Suprapubic skin (tissue), 4 donors: ENCODE measurements around the gene UPK3B.

Experiments used
- EP300 ChIP-seq: sonication (generic); formaldehyde crosslinking; IDR thresholded peaks from one replicate; pipeline ENCODE4 v1.6.1; 2017; ENCODE audit warnings: antibody characterized with exemption
- POLR2A ChIP-seq, 2 donors: fragments of 450-650 bp; IDR thresholded peaks; one replicate each; pipeline ENCODE4 v1.6.1; 2017; ENCODE audit warnings: antibody characterized with exemption in 2 of 2, mild to moderate bottlenecking in 2 of 2, moderate library complexity in 2 of 2
- POLR2AphosphoS5 ChIP-seq, 3 donors: sonication (generic); formaldehyde crosslinking; IDR thresholded peaks; one replicate each; pipeline ENCODE4 v1.6.1; 2017; ENCODE audit warnings: antibody characterized with exemption in 3 of 3
- TF ChIP-seq, protein P1 (sequence below), 2 donors: fragments of 200-600 bp in 1 of 2; fragments of 450-650 bp in 1 of 2; sonication (generic) in 1 of 2; IDR thresholded peaks; one replicate each; pipeline ENCODE4 v1.5.1; 2016 to 2019; ENCODE audit warnings: antibody characterized with exemption in 2 of 2, mild to moderate bottlenecking in 1 of 2, moderate library complexity in 1 of 2

DNA sequence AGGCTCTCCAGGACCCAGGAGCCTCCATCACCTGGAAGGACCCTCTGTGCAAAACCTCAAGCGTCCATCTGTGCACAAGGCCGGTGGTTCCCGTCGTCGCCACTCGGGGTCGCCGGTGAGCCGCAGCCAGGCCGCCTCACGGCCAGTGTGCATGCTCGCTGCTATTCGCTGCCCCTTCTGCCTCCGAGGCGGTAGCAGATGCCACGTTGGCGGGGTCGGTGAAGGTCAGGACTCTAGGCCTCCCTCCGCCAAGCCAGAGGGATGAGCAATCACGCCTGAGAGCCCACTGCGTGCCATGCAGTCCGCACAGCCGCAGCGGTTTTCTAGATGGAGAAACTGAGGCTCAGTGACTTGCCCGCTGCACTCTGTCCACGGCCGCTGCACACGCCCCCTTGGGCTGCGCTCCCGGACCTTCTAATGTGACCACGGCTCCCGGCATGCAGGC is 5.7 kb downstream of the UPK3B start:
- TF ChIP-seq, protein P1, sequence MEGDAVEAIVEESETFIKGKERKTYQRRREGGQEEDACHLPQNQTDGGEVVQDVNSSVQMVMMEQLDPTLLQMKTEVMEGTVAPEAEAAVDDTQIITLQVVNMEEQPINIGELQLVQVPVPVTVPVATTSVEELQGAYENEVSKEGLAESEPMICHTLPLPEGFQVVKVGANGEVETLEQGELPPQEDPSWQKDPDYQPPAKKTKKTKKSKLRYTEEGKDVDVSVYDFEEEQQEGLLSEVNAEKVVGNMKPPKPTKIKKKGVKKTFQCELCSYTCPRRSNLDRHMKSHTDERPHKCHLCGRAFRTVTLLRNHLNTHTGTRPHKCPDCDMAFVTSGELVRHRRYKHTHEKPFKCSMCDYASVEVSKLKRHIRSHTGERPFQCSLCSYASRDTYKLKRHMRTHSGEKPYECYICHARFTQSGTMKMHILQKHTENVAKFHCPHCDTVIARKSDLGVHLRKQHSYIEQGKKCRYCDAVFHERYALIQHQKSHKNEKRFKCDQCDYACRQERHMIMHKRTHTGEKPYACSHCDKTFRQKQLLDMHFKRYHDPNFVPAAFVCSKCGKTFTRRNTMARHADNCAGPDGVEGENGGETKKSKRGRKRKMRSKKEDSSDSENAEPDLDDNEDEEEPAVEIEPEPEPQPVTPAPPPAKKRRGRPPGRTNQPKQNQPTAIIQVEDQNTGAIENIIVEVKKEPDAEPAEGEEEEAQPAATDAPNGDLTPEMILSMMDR (IDR thresholded peaks at IDR 0.05): peak in 1 of 2 donors; percentile 89
- no peak for TF ChIP-seq POLR2A (IDR thresholded peaks at IDR 0.05)
- no peak for TF ChIP-seq POLR2AphosphoS5 (IDR thresholded peaks at IDR 0.05)
- TF ChIP-seq EP300: no peak
